Osteocyte (in vitro differentiated cells): ENCODE results near the gene TADA2B. TPM values are rescaled to one million over a fixed set of nuclear protein-coding genes. Genes with fewer than 3 reads are reported as not detected.

ENCODE experiments used
- DNase-seq: peaks from one replicate; pipeline ENCODE4 v3.0.0; 2021; ENCODE audit warnings: mixed read lengths; ENCODE audit not compliant: unreplicated experiment; ENCODE audit errors: extremely low spot score
- H3K27ac Mint-ChIP-seq: one replicate; pipeline ENCODE4 v1.8.0; 2021; ENCODE audit warnings: mild to moderate bottlenecking, mixed read lengths; ENCODE audit not compliant: unreplicated experiment
- H3K27me3 Mint-ChIP-seq: one replicate; pipeline ENCODE4 v1.8.0; 2021; ENCODE audit warnings: mixed read lengths; ENCODE audit not compliant: unreplicated experiment
- H3K36me3 Mint-ChIP-seq: one replicate; pipeline ENCODE4 v1.8.0; 2021; ENCODE audit warnings: mixed read lengths; ENCODE audit not compliant: unreplicated experiment
- H3K4me1 Mint-ChIP-seq: one replicate; pipeline ENCODE4 v1.8.0; 2021; ENCODE audit warnings: mixed read lengths; ENCODE audit not compliant: unreplicated experiment
- H3K4me3 Mint-ChIP-seq: one replicate; pipeline ENCODE4 v1.8.0; 2021; ENCODE audit warnings: mild to moderate bottlenecking, moderate library complexity, mixed read lengths; ENCODE audit not compliant: unreplicated experiment
- H3K9me3 Mint-ChIP-seq: one replicate; pipeline ENCODE4 v1.8.0; 2021; ENCODE audit warnings: mixed read lengths; ENCODE audit not compliant: unreplicated experiment
- total RNA-seq: library from RNA; stranded (reverse); gene quantifications from 2 replicates; pipeline ENCODE4 v1.2.1, GENCODE V29; 2021
- TF ChIP-seq, protein P1 (sequence below): fragments of 200-600 bp; sonication (generic); IDR thresholded peaks from 2 replicates; pipeline ENCODE4 v1.5.0; 2021; ENCODE audit warnings: antibody characterized with exemption, mild to moderate bottlenecking, moderate library complexity

TADA2B gene
- total RNA-seq, 1 donor from 2014 or later: 21.4 TPM

DNA sequence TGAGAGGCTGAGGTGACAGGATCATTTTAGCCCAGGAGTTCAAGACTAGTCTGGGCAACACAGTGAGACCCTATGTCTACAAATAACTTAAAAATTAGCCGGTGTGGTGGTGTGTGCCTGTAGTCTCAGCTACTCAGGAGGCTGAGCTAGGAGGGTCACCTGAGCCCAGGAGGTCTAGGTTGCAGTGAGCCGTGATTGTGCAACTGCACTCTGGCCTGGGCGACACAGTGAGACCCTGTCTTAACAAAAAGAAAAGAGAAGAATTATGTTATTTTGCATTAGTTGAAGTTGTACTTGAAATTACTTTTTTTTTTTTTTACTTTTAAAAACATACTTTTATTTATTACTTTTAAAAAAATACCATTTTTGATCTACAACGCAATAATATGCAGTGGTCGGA lies 21.8 kb upstream of the TADA2B start:
- no peaks in the 10 kb centered on the region for H3K27me3 Mint-ChIP-seq
- H3K4me3 Mint-ChIP-seq: no peak overlapping the region
- DNase-seq: no peak
- H3K36me3 Mint-ChIP-seq: peaks cover 19% of the 10 kb centered on the region
- TF ChIP-seq, protein P1, sequence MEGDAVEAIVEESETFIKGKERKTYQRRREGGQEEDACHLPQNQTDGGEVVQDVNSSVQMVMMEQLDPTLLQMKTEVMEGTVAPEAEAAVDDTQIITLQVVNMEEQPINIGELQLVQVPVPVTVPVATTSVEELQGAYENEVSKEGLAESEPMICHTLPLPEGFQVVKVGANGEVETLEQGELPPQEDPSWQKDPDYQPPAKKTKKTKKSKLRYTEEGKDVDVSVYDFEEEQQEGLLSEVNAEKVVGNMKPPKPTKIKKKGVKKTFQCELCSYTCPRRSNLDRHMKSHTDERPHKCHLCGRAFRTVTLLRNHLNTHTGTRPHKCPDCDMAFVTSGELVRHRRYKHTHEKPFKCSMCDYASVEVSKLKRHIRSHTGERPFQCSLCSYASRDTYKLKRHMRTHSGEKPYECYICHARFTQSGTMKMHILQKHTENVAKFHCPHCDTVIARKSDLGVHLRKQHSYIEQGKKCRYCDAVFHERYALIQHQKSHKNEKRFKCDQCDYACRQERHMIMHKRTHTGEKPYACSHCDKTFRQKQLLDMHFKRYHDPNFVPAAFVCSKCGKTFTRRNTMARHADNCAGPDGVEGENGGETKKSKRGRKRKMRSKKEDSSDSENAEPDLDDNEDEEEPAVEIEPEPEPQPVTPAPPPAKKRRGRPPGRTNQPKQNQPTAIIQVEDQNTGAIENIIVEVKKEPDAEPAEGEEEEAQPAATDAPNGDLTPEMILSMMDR: no peak
- H3K27ac Mint-ChIP-seq: peak overlapping the region; percentile 91
- H3K9me3 Mint-ChIP-seq: no peaks in the 10 kb centered on the region
- H3K4me1 Mint-ChIP-seq: peaks cover 29% of the 10 kb centered on the region

GRCh38 chr4:7021930-7022664 lies 21.1 kb upstream of the TADA2B start:
- no peak for DNase-seq
- H3K4me3 Mint-ChIP-seq: no peak overlapping the region
- H3K27ac Mint-ChIP-seq: peak overlapping the region; percentile 91
- H3K27me3 Mint-ChIP-seq: no peaks in the 10 kb centered on the region
- H3K36me3 Mint-ChIP-seq: peaks cover 25% of the 10 kb centered on the region
- TF ChIP-seq, protein P1: no peak
- H3K9me3 Mint-ChIP-seq: no peaks in the 10 kb centered on the region
- H3K4me1 Mint-ChIP-seq: peaks cover 29% of the 10 kb centered on the region

- TF ChIP-seq, protein P1: no peak
- Mint-ChIP-seq H3K4me1 (peaks cover 29% of the 10 kb centered on the region), H3K27me3 (no peaks in the 10 kb centered on the region), H3K27ac (peak overlapping the region; percentile 50), H3K4me3 (no peak overlapping the region), H3K36me3 (peaks cover 25% of the 10 kb centered on the region), H3K9me3 (no peaks in the 10 kb centered on the region)
- no peak for DNase-seq
Measured at GRCh38 chr4:7023486-7023885, 19.7 kb upstream of the TADA2B start.

- peaks cover 32% of the 10 kb centered on the region for H3K4me1 Mint-ChIP-seq
- no peak overlapping the region for H3K4me3 Mint-ChIP-seq
Measured at GRCh38 chr4:7023901-7024300, 19.3 kb upstream of the TADA2B start.

GRCh38 chr4:7024336-7024890 lies 18.8 kb upstream of the TADA2B start:
- Mint-ChIP-seq H3K27ac (no peak overlapping the region), H3K4me3 (no peak overlapping the region), H3K9me3 (no peaks in the 10 kb centered on the region), H3K36me3 (peaks cover 25% of the 10 kb centered on the region), H3K27me3 (no peaks in the 10 kb centered on the region), H3K4me1 (peaks cover 33% of the 10 kb centered on the region)
- TF ChIP-seq, protein P1: no peak
- no peak for DNase-seq

More at GRCh38 chr4:7023901-7024300, 19.3 kb upstream of the TADA2B start:
- Mint-ChIP-seq H3K9me3 (no peaks in the 10 kb centered on the region), H3K27me3 (no peaks in the 10 kb centered on the region), H3K27ac (no peak overlapping the region), H3K36me3 (peaks cover 25% of the 10 kb centered on the region)
- DNase-seq: no peak
- TF ChIP-seq, protein P1: no peak
